Colonic mucosa (tissue), 4 donors: ENCODE data around the gene CHTOP. TPM values are rescaled to one million over a fixed set of nuclear protein-coding genes. Genes with fewer than 3 reads are reported as not detected.
"Not testable (repeated sequence)": the region's sequence is repeated elsewhere in the genome, so short reads cannot be mapped to it uniquely, and the experiment has no call there.

Experiments used
- DNase-seq: peaks from one replicate; pipeline ENCODE4 v3.0.0-alpha.2; 2020
- H3K27ac ChIP-seq: fragments of 200-600 bp; one replicate; pipeline ENCODE4 v1.8.0; 2021
- H3K27me3 ChIP-seq: fragments of 200-600 bp; one replicate; pipeline ENCODE4 v1.8.0; 2021
- H3K36me3 ChIP-seq: fragments of 200-600 bp; one replicate; pipeline ENCODE4 v1.8.0; 2021
- H3K4me1 ChIP-seq: fragments of 200-600 bp; one replicate; pipeline ENCODE4 v1.8.0; 2021; ENCODE audit warnings: mild to moderate bottlenecking
- H3K4me3 ChIP-seq: fragments of 200-600 bp; one replicate; pipeline ENCODE4 v1.8.0; 2021
- H3K9ac ChIP-seq, 2 donors: one replicate each; pipeline ENCODE4 v1.7.0; 2013; ENCODE audit warnings: control low read depth in 2 of 2, low read depth in 2 of 2, low read length in 2 of 2
- H3K9me3 ChIP-seq: fragments of 200-600 bp; one replicate; pipeline ENCODE4 v1.8.0; 2021
- intact Hi-C: fragments of 100-400 bp; cut with DNase I; formaldehyde crosslinking; loops from one replicate; pipeline ENCODE4 v1.14.1; 2022
- total RNA-seq, 2 donors: library from RNA; stranded (reverse); fragmentation: NEBNext Ultra II Directional in 1 of 2; extraction: Animal tissue kit (Norgen Biotek cat#: 25700) in 1 of 2; gene quantifications; one replicate each; pipeline ENCODE4 v1.2.1, GENCODE V29; 2021
- TF ChIP-seq, protein P1 (sequence below): fragments of 200-600 bp; IDR thresholded peaks from one replicate; pipeline ENCODE4 v1.8.0; 2022; ENCODE audit warnings: antibody characterized with exemption, mild to moderate bottlenecking
- donor health status: healthy.
- donor health status: DM: no; HTN: no; CAD: no.
- donor health status: DM: no; HTN: no; CAD: no.

CHTOP gene
- total RNA-seq, 2 donors from 2014 or later: 51.3 to 88.6 TPM

- peaks cover 13% of the 10 kb centered on the region for H3K36me3 ChIP-seq
- peak within 1 kb of the TSS; percentile 93 for H3K4me3 ChIP-seq
- peak; percentile 98 for DNase-seq
- H3K27me3 ChIP-seq: no peaks in the 10 kb centered on the region
- H3K9ac ChIP-seq: peak within 1 kb of the TSS; percentile 90 to 95
- H3K9me3 ChIP-seq: no peaks in the 10 kb centered on the region
- H3K4me1 ChIP-seq: peaks cover 9% of the 10 kb centered on the region
- TF ChIP-seq, protein P1, sequence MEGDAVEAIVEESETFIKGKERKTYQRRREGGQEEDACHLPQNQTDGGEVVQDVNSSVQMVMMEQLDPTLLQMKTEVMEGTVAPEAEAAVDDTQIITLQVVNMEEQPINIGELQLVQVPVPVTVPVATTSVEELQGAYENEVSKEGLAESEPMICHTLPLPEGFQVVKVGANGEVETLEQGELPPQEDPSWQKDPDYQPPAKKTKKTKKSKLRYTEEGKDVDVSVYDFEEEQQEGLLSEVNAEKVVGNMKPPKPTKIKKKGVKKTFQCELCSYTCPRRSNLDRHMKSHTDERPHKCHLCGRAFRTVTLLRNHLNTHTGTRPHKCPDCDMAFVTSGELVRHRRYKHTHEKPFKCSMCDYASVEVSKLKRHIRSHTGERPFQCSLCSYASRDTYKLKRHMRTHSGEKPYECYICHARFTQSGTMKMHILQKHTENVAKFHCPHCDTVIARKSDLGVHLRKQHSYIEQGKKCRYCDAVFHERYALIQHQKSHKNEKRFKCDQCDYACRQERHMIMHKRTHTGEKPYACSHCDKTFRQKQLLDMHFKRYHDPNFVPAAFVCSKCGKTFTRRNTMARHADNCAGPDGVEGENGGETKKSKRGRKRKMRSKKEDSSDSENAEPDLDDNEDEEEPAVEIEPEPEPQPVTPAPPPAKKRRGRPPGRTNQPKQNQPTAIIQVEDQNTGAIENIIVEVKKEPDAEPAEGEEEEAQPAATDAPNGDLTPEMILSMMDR: no peak
- peak within 1 kb of the TSS; percentile 81 for H3K27ac ChIP-seq
- intact Hi-C loops: loop anchor here (10.0 kb wide), 1 partner anchor 314 kb away; the partner anchor contains the start of gene RAB13
Measured at GRCh38 chr1:153670859-153671627, 37.2 kb downstream of the CHTOP start, which contains the start of gene ILF2. Gene ILF2 (minus strand): TSS chr1:153670993. CDS start chr1:153670922, 71 bp downstream.

DNA sequence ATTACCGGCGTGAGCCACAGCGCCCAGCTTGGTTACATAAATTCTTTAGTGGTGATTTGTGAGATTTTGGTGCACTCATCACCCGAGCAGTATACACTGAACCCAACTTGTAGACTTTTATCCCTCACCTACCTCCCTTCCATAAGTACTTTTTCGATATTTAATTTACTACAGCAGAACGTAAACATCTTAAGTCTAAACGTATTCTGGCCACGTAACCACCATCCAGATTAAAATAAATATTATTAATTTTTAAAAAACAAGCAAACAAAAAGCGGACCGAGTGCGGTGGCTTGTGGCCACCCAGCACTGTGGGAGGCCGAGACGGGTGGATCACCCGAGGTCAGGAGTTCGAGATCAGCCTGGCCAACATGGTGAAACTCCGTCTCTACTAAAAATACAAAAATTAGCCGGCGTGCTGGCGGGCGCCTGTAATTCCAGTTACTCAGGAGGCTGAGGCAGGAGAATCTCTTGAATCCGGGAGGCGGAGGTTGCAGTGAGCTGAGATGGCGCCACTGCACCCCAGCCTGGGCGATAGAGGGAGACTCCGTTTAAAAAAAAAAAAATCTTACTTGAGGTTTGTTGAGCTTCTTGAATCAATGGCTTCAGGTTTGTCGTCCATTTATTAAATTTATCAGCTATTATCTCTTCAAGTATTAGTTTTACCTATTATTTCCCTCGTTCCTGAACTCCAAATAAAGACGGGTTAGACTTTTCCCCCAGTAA lies 37.9 kb downstream of the CHTOP start:
- peak; percentile 56 for DNase-seq
- intact Hi-C loops: loop anchor here (10.0 kb wide), 1 partner anchor 313 kb away; the partner anchor contains the start of gene RAB13
- not testable (repeated sequence) for H3K27me3 ChIP-seq

DNA sequence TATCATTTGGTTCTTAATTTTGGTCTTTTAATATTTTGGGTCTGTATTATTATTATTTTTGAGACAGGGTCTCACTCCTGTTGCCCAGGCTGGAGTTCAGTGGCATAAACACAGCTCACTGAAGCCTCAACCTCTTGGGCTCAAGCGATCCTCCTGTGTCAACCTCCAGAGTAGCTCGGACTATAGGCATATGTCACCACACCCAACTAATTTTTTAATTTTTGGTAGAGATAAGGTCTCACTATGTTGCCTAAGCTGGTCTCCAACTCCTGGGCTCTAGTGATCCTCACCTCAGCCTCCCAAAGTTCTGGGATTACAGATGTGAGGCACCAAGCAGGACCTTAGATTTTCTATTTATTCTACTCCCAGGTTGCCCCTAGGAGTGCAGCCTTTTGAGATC lies 39.6 kb downstream of the CHTOP start:
- no peak for DNase-seq
- Histone ChIP-seq H3K4me1 (peaks cover 14% of the 10 kb centered on the region), H3K27ac (no peak overlapping the region), H3K9ac (no peak overlapping the region), H3K27me3 (peaks cover 8% of the 10 kb centered on the region), H3K4me3 (no peak overlapping the region), H3K9me3 (no peaks in the 10 kb centered on the region), H3K36me3 (no peaks in the 10 kb centered on the region)
- TF ChIP-seq, protein P1: no peak
- intact Hi-C loops: loop anchor here (10.0 kb wide), 1 partner anchor 311 kb away; the partner anchor contains the start of gene RAB13

More for the DNA sequence above, 37.9 kb downstream of the CHTOP start:
- Histone ChIP-seq H3K4me3 (peak overlapping the region; percentile 44), H3K9ac (peak overlapping the region; percentile 57 to 81), H3K27ac (peak overlapping the region; percentile 81)
- not testable (repeated sequence) for H3K36me3 ChIP-seq, H3K9me3 ChIP-seq, H3K4me1 ChIP-seq

GRCh38 chr1:153677718-153678518 lies 44.1 kb downstream of the CHTOP start:
- H3K36me3 ChIP-seq: no peaks in the 10 kb centered on the region
- peak overlapping the region in 1 of 2 donors; percentile 58 for H3K9ac ChIP-seq
- H3K9me3 ChIP-seq: no peaks in the 10 kb centered on the region
- DNase-seq: peak; percentile 49
- H3K27me3 ChIP-seq: peaks cover 21% of the 10 kb centered on the region
- H3K4me3 ChIP-seq: peak overlapping the region; percentile 35
- H3K27ac ChIP-seq: no peak overlapping the region
- H3K4me1 ChIP-seq: peaks cover 15% of the 10 kb centered on the region
- intact Hi-C loops: loop anchor here (5.0 to 10.0 kb wide), 2 partner anchors 69 to 307 kb away; partner anchors contain the start of gene RAB13
- TF ChIP-seq, protein P1: peak; percentile 92

DNA sequence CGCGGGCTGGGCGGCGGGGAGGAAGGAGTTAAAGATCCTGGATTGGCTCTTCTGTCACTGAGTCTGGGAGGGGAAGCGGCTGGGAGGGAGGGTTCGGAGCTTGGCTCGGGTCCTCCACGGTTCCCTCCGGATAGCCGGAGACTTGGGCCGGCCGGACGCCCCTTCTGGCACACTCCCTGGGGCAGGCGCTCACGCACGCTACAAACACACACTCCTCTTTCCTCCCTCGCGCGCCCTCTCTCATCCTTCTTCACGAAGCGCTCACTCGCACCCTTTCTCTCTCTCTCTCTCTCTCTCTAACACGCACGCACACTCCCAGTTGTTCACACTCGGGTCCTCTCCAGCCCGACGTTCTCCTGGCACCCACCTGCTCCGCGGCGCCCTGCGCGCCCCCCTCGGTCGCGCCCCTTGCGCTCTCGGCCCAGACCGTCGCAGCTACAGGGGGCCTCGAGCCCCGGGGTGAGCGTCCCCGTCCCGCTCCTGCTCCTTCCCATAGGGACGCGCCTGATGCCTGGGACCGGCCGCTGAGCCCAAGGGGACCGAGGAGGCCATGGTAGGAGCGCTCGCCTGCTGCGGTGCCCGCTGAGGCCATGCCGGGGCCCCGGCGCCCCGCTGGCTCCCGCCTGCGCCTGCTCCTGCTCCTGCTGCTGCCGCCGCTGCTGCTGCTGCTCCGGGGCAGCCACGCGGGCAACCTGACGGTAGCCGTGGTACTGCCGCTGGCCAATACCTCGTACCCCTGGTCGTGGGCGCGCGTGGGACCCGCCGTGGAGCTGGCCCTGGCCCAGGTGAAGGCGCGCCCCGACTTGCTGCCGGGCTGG lies 44.9 kb downstream of the CHTOP start, which contains the start of gene NPR1:
Gene NPR1, plus strand, starts transcription at position 170 of the 818 bp plus-strand sequence. Its CDS starts 421 bp downstream, at position 591.
- H3K9me3 ChIP-seq: no peaks in the 10 kb centered on the region
- H3K9ac ChIP-seq: peak within 1 kb of the TSS; percentile 26 to 58
- H3K4me1 ChIP-seq: peaks cover 15% of the 10 kb centered on the region
- intact Hi-C loops: loop anchor here (5.0 to 10.0 kb wide), 2 partner anchors 69 to 306 kb away; partner anchors contain the start of gene RAB13
- DNase-seq: peak; percentile 39
- no peak within 1 kb of the TSS for H3K27ac ChIP-seq
- no peaks in the 10 kb centered on the region for H3K36me3 ChIP-seq
- peaks cover 21% of the 10 kb centered on the region for H3K27me3 ChIP-seq
- TF ChIP-seq, protein P1: no peak
- peak within 1 kb of the TSS; percentile 35 for H3K4me3 ChIP-seq
